ENCODE measurements around the gene KRTAP5-5.
"Not testable (repeated sequence)": the region's sequence is repeated elsewhere in the genome, so short reads cannot be mapped to it uniquely, and the experiment has no call there.

The KRTAP5-5 gene

DNA sequence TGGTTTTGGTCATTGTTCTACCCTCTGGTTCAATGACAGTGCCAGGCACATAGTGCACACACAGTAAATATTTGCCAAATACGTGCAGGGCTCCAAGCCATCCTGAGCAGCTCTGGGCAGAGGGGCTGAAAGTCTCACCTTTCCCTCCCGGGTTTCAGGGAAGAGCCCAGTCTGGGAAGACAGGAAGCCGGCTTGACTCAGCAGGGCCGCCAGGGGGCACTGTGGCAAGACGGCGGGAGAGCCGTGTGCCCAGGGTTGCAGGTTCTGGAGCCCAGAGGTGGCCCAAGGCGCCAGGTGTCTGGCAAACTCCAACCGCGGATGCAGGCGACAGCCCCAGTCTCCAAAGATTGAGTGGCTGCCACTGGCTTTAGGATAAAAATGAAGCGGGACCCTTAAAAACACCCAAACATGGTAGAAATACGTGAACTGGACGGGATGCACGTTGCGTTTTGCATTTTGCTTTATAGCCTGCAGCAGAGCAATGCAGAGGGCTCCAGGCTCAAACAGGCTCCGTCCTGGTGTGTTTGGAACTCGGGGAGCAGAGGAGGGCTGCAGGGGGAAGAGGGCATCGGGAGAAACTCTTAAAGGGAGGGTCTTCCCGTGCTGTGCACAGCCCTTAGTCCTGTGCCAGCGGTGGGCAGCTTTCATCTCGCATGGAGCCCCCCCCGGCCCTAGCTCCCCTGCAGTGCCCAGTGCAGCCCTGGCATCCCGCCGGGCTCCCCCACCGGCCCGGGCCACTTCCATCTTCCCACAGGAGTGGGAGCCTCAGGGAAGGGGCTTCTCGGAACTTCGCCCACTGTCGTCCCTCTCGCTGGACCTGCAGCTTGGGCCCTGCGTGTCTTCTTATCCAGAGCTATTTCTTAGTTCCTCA lies 10.7 kb downstream of the KRTAP5-5 start:
- in situ Hi-C loops (cut with HindIII; ENCODE audit: low sequenced_read_pairs) = no loop called here

- in situ Hi-C loops (cut with HindIII; ENCODE audit: low sequenced_read_pairs) = no loop called here
Measured at GRCh38 chr11:1641096-1641495, 11.5 kb downstream of the KRTAP5-5 start.

DNA sequence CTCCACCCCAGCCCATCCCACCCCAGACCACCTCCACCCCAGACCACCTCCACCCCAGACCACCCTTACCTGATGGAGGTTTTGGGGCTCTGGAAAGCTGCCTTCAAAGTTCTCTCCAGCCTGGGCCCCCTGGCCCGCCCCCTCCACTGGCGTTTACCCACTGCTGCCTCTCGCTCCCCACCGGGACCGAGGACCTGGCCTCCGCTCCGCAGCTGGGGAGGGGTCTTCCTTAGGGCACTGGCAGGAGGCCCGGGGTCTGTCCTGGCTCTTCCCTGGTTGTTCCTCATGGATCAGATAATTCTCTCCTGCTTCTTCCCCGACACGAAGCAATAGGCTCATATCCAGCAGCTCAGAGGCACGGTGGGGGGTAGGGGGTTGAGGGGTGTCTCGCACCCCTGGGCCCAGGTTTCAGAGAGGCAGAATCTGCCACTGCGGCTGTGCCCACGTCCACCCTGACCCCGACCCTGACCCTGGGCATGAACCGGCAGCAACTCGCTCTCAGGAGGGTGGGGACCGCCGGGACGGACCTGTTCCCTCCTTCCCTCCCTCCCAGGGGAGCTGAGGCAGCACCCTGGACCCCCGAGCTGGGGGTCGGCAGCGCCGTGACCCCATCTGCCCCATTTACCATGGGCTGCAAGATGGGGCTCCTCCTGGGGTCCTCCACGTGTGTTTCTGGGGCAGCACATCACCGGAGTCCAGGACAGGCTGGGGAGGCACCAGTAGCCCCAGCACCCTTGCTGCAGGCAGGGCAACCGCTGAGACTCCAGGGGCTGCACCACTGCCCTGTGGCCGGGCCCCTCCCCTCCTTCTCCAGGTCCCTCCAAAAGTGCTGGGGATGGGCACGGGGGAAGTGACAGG lies 12.9 kb downstream of the KRTAP5-5 start:
- in situ Hi-C loops (cut with HindIII; ENCODE audit: low sequenced_read_pairs) = no loop called here

DNA sequence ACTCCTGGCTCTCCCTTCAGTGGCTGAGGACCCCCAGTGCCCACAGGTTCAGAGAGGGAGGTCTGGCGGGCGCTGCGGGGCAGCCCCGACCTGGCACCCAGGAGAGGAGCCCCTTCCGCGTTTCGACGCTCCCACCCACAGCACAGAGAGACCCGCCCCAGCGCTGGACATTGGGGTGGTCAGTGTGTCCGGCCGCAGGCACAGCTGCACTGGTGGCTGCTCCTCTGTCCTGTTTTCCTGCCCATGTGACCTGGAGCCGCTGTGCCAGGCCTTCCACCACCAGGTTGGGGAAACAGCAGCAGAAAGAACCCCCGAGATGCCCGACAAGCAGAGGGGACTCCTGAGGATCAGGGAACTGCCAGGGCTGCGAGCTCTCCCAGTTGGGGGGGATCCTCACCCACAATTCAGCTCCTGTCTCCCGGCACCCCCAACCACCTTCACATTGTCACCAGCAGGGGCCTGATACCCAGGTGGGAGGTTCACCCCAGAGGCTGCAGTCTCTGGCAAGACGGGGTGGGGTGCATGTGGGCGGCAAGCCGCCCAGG lies 13.6 kb downstream of the KRTAP5-5 start:
- in situ Hi-C loops (cut with HindIII; ENCODE audit: low sequenced_read_pairs) = no loop called here

DNA sequence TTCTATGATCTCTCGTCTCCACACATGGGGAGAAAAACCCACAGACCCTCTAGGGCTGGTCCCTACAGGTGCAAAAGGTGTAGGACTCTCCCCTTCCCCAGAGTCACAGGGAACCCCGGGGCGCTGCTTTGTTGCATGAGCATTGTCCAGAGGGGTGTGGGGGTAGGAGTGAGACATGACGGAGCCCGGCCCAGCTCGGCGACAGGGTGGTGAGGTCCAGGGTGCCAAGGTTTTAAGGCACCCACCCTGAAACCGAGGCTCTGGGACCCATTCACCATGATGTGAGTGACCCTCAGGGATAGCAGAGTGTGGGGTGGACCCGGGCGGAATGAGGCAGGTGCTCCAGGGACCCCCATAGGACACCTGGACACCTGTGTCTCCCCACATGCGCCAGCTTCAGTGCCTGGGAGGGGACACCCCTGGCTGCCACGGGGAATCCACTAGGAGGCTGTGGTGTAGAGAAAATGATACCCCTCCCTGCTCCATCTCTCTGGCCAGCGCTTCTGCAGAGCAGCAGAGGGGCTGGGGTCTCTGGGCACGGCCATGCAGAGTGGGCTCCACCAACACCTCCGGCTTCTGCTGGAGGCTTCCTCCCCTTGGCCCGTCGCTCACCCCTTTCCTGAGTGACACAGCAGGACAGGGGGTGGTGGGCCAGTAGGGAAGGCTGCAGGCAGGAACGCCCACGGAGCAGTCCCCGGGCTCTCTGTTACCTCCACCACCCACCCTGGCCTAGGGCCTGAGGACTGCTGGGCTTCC lies 15.2 kb downstream of the KRTAP5-5 start:
- in situ Hi-C loops (cut with HindIII; ENCODE audit: low sequenced_read_pairs) = no loop called here

- in situ Hi-C loops (cut with HindIII; ENCODE audit: low sequenced_read_pairs) = no loop called here
Measured at GRCh38 chr11:1645357-1645821, 15.8 kb downstream of the KRTAP5-5 start.

- in situ Hi-C loops (cut with HindIII; ENCODE audit: low sequenced_read_pairs) = not testable (repeated sequence)
Measured at GRCh38 chr11:1646540-1646939, 17.0 kb downstream of the KRTAP5-5 start.

DNA sequence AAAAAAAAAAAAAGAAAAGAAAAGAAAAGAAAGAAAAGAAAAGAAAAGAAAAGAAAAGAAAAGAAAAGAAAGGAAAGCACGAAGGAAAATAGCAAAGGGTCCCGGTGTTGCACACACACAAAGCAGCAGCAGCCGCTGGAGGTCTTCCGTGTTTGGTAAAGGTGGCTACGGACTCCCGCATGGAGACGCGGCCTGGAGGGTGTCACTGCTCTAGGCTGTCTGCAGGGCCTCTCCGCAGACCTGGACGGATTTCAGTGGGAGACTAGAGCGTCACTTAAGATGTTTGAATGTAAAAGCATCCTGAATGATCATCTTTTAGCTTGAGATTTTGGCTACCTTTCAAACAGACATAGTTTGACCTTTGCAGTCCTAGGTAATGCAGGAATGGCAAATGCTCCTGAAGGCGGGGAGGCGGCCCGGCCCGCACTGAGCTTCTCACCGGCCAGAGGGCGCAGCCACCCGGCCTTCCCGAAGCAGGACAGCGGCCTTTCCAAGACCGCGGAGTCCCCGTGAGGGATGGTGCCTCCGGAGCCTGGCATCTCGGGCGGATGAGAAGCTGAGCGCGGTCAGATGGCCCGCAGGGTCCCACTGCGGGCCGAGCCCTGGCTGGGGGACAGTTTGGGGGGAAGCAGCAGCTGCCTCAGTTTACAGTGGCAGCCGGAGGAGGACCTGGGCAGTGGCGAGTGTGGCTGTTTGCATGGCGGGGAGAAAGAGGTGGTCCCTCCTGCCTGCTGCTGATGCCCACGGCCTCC lies 18.5 kb downstream of the KRTAP5-5 start:
- in situ Hi-C loops (cut with HindIII; ENCODE audit: low sequenced_read_pairs) = no loop called here

- in situ Hi-C loops (cut with HindIII; ENCODE audit: low sequenced_read_pairs) = no loop called here
Measured at GRCh38 chr11:1648653-1649420, 19.3 kb downstream of the KRTAP5-5 start.

DNA sequence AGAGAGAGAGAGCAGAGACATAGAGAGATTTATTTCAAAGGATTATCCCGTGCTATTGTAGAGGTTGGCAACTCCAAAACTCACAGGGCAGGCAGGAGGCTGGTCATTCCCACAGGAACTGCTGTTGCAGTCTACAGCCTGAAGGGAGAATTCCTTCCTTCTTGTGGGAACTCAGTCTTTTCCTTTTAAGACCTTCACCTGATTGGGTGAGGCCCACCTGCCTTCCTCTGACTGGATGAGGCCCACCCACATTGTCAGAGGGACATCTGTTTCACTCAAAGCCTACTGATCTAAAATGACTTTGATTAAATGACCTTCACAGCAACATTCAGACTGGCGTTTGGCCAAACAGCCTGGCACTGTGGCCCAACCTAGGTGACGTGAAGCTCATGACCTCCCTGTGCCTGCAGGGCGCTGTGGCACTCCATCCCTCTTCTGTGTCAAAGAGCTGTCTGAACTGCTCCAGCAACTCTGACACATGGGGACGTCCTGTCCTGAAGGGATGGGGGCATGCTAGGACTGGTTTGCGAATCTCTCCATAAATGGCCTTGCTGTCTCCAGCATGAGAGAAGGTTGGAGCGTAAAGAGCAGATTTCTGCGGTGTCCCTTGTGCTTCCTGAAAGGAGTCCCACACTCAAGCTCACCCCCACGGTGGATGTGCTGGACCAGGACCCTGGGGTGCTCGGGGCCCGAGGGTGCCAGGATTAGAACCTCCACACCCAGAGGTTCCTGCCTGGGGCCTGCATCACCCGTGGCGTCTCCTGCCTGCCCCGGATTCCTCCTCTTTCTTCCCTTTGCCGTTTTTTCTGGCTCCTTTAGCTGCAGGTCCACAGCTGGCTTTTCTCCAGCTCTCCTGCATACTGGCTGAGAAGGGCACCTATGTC lies 20.7 kb downstream of the KRTAP5-5 start:
- in situ Hi-C loops (cut with HindIII; ENCODE audit: low sequenced_read_pairs) = no loop called here

GRCh38 chr11:1650918-1651262 lies 21.3 kb downstream of the KRTAP5-5 start:
- in situ Hi-C loops (cut with HindIII; ENCODE audit: low sequenced_read_pairs) = no loop called here

DNA sequence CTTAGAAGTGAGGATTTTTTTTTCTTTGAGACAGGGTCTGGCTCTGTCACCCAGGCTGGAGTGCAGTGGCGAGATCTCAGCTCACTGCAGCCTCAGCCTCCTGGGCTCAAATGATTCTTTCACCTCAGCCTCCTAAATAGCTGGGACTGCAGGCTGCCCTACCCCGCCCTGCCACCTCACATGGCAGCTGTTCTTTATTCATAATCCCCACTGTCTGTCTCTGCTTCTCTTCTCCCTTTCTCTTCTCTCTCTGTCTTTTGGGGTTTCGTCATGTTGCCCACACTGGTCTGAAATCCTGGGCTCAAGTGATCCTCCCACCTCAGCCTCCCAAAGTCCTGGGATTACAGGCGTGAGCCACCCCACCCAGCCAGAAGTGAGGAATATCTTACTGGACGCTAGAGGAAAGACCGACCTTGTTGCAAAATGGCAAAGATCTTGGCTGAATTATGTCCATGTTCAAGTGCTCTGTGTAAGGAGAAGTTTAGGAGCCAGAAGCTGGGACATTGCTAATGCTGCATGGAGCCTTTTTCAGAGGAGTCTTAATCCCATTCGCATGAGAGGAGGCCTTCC lies 21.9 kb downstream of the KRTAP5-5 start:
- in situ Hi-C loops (cut with HindIII; ENCODE audit: low sequenced_read_pairs) = no loop called here

DNA sequence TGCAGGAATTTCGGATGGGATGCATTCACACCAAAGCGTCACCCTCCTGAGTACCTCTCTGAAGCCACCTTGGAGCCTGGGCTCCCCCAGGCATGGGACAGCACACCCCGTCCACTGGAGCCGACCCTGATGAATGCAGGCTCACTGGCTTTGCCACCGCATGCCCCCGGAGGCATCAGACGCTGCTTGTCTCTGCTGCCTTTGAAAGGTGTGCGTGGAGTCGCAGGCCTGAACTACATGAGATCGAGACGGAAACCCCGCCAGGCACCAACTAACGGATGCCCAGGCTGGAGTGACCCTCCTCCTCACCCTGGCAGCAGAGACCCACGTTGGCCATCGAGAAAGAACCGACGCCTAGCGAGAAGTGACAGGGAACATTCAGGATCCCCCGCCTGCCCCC lies 22.5 kb downstream of the KRTAP5-5 start:
- in situ Hi-C loops (cut with HindIII; ENCODE audit: low sequenced_read_pairs) = no loop called here

DNA sequence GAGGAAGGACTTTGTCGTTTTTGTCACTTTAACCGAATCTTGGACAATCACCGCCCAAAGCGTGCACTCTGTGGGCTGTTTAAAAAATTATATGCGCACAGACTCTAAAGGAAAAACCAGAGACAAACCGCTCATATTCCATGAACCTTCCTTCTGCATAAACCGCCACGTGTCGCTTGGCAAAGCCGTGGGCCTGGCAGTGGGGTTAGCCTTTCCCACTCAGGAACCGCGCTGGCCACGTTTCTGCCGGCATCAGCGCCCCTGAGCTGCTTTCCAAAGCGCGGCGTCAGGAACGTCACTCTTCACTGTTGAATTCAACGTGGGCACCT lies 22.8 kb downstream of the KRTAP5-5 start:
- in situ Hi-C loops (cut with HindIII; ENCODE audit: low sequenced_read_pairs) = no loop called here

GRCh38 chr11:1652771-1653540 lies 23.4 kb downstream of the KRTAP5-5 start:
- in situ Hi-C loops (cut with HindIII; ENCODE audit: low sequenced_read_pairs) = no loop called here

DNA sequence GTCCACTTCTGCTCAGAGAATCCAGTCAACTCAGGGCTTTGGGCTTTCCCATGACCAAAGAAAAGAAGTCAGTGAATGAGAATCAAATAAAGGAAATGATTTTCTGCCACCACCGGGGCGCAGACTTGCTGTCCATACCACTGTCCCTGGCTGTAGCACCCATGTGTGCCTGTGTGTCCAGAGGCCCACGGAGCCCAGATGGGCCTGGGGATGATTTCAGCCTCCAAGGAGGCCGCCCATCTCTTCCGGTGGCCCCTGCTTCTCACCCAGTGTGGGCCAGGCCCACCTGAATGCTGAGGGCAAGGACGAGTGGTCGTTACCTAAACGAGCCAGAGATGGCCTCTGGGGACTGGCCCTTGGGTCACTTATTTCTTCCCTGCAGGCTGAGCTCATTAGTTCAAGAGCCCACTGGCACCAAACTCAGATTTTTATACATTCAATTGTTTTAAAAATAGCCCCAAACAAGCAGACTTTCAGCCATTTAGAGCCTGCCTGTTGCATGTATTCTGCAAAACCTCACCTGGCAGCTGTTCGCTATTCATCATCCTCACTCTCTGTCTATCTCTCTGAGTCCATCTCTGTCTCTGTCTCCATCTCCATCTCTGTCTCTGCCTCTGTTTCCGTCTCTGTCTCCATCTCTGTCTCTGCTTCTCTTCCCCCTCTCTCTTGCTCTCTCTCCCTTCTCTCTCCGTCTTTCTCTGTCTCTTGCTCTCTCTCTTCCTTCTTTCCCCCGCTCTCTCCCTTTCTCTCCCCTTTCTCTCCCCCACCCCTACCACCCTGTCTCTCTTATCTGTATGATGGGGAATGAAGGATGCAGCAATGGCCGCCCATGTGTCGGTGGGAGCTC lies 24.2 kb downstream of the KRTAP5-5 start:
- in situ Hi-C loops (cut with HindIII; ENCODE audit: low sequenced_read_pairs) = no loop called here
